Motor neuron (in vitro differentiated cells): Measurements from ENCODE around the gene FAS. TPM values are rescaled to one million over a fixed set of nuclear protein-coding genes. Genes with fewer than 3 reads are reported as not detected.
A peak's percentile ranks its signal among the peaks of the same experiment; 100 is the strongest.

Source experiments
- ATAC-seq, 8 experiments: fragments of 200-7000 bp; cut with Tn5 transposase; replicated peaks in 6 of 8; 2 replicates each; pipeline ENCODE4 v1.8.0; 2021; ENCODE audit warnings: mild to moderate bottlenecking in 8 of 8, moderate library complexity in 8 of 8
- H3K27ac ChIP-seq, 2 donors: fragments of 250-450 bp; sonication (Bioruptor Pico); 2 replicates each; pipeline ENCODE4 v1.9.0; 2021; ENCODE audit warnings: antibody characterized with exemption in 2 of 2, mild to moderate bottlenecking in 2 of 2, moderate library complexity in 1 of 2
- H3K4me1 ChIP-seq, 2 donors: fragments of 250-450 bp; sonication (Bioruptor Pico); replicated peaks in 1 of 2; 2 replicates each; pipeline ENCODE4 v1.6.1; 2021; ENCODE audit warnings: antibody characterized with exemption in 2 of 2, mild to moderate bottlenecking in 2 of 2, moderate library complexity in 1 of 2
- H3K4me3 ChIP-seq, 5 donors: fragments of 250-450 bp; sonication (Bioruptor Pico); 2 replicates each; pipeline ENCODE4 v1.9.0; 2021; ENCODE audit warnings: antibody characterized with exemption in 5 of 5, mild to moderate bottlenecking in 5 of 5, moderate library complexity in 4 of 5
- WGBS, 10 experiments: fragments of 450-650 bp; shearing (Covaris generic); methylation state at CpG; one replicate each; pipeline ENCODE4 v1.0.0; 2022; 5-methylcytosine and 5-hydroxymethylcytosine counted together
- in situ Hi-C, 9 experiments: fragments of 400-800 bp; cut with MboI; loops; one replicate each; pipeline ENCODE4 v1.15.0; 2021; ENCODE audit warnings: low sequenced_read_pairs in 9 of 9, low pct_unique_long_range_greater_than_20kb in 2 of 9; ENCODE audit not compliant: unreplicated experiment in 9 of 9
- total RNA-seq, 8 experiments: library from RNA; unstranded; fragments of 300-600 nt; gene quantifications; 2 replicates each; pipeline versions ENCODE4 v1.2.3 to v1.2.4, GENCODE V29; 2022

Gene FAS
- total RNA-seq, 8 experiments from 2014 or later = 1.5 to 65.7 (median 13.3) TPM

- in situ Hi-C loops = no loop called here
- Histone ChIP-seq H3K4me3 (no peak overlapping the region), H3K27ac (no peak overlapping the region), H3K4me1 (peaks cover 0 to 3% of the 10 kb centered on the region in 2 donors)
- no peak for ATAC-seq
- WGBS, 10 experiments = 88 to 100% (median 100%) methylated on average over 1 of the region's 1 CpG; no CpG with 5 or more reads in 4 of the 10 experiments
These were observed 33.2 kb upstream of the FAS start for GRCh38 chr10:88957381-88957780.

GRCh38 chr10:88958721-88959120 lies 31.9 kb upstream of the FAS start:
- no peak overlapping the region for H3K4me3 ChIP-seq
- 30 to 100% (median 100%) methylated on average over 1 to 6 of the region's 6 CpGs for WGBS, 10 experiments
- peaks cover 0 to 3% of the 10 kb centered on the region in 2 donors for H3K4me1 ChIP-seq
- in situ Hi-C loops = no loop called here
- no peak overlapping the region for H3K27ac ChIP-seq
- ATAC-seq = no peak

GRCh38 chr10:88960802-88961201 lies 29.8 kb upstream of the FAS start:
- in situ Hi-C loops = no loop called here
- Histone ChIP-seq H3K4me3 (no peak overlapping the region), H3K27ac (no peak overlapping the region), H3K4me1 (no peaks in the 10 kb centered on the region)
- ATAC-seq = peak in 2 of 8 experiments; percentile 66 to 85
- 40 to 100% (median 86%) methylated on average over 1 of the region's 1 CpG; no CpG with 5 or more reads in 3 of the 10 experiments for WGBS, 10 experiments

GRCh38 chr10:88961266-88961665 lies 29.3 kb upstream of the FAS start:
- in situ Hi-C loops = no loop called here
- Histone ChIP-seq H3K4me3 (no peak overlapping the region), H3K4me1 (no peaks in the 10 kb centered on the region), H3K27ac (no peak overlapping the region)
- ATAC-seq = peak in 2 of 8 experiments; percentile 25 to 48

- ATAC-seq = no peak
- H3K4me3 ChIP-seq = no peak overlapping the region
- H3K27ac ChIP-seq = no peak overlapping the region
- H3K4me1 ChIP-seq = no peaks in the 10 kb centered on the region
- in situ Hi-C loops = no loop called here
- WGBS, 10 experiments = 53 to 100% (median 79%) methylated on average over 1 to 2 of the region's 2 CpGs; no CpG with 5 or more reads in 4 of the 10 experiments
These were observed 28.3 kb upstream of the FAS start for GRCh38 chr10:88962336-88962735.

GRCh38 chr10:88963318-88963717 lies 27.3 kb upstream of the FAS start:
- ATAC-seq = no peak
- in situ Hi-C loops = no loop called here
- WGBS, 10 experiments = 68 to 100% (median 100%) methylated on average over 1 to 2 of the region's 2 CpGs; no CpG with 5 or more reads in 3 of the 10 experiments
- Histone ChIP-seq H3K4me1 (no peaks in the 10 kb centered on the region), H3K4me3 (no peak overlapping the region), H3K27ac (no peak overlapping the region)

GRCh38 chr10:88964360-88964759 lies 26.2 kb upstream of the FAS start:
- 60 to 100% (median 100%) methylated on average over 1 of the region's 1 CpG; no CpG with 5 or more reads in 5 of the 10 experiments for WGBS, 10 experiments
- in situ Hi-C loops = no loop called here
- ATAC-seq = no peak

GRCh38 chr10:88964869-88965415 lies 25.7 kb upstream of the FAS start:
- Histone ChIP-seq H3K27ac (no peak overlapping the region), H3K4me3 (no peak overlapping the region), H3K4me1 (no peaks in the 10 kb centered on the region)
- whole genome bisulfite sequencing, 10 experiments = 51 to 100% (median 83%) methylated on average over 1 to 3 of the region's 3 CpGs
- in situ Hi-C loops = no loop called here
- peak in 1 of 8 experiments; percentile 31 for ATAC-seq

More at GRCh38 chr10:88964360-88964759, 26.2 kb upstream of the FAS start:
- Histone ChIP-seq H3K4me1 (no peaks in the 10 kb centered on the region), H3K4me3 (no peak overlapping the region), H3K27ac (no peak overlapping the region)

- Histone ChIP-seq H3K4me3 (no peak overlapping the region), H3K27ac (no peak overlapping the region), H3K4me1 (no peaks in the 10 kb centered on the region)
- no peak for ATAC-seq
- in situ Hi-C loops = no loop called here
- WGBS, 10 experiments = 20 to 100% (median 85%) methylated on average over 1 to 3 of the region's 3 CpGs; no CpG with 5 or more reads in 3 of the 10 experiments
These were observed 23.8 kb upstream of the FAS start for GRCh38 chr10:88966797-88967196.

- peak in 1 of 8 experiments; percentile 20 for ATAC-seq
These were observed 22.2 kb upstream of the FAS start for GRCh38 chr10:88968391-88968790.

GRCh38 chr10:88971221-88972061 lies 19.2 kb upstream of the FAS start:
- peak in 3 of 8 experiments; percentile 14 to 52 (median 34) for ATAC-seq

More at GRCh38 chr10:88968391-88968790, 22.2 kb upstream of the FAS start:
- 0 to 100% (median 72%) methylated on average over 1 to 2 of the region's 2 CpGs; no CpG with 5 or more reads in 1 of the 10 experiments for WGBS, 10 experiments
- Histone ChIP-seq H3K4me3 (no peak overlapping the region), H3K4me1 (no peaks in the 10 kb centered on the region), H3K27ac (no peak overlapping the region)
- in situ Hi-C loops = no loop called here

GRCh38 chr10:88974012-88974411 lies 16.6 kb upstream of the FAS start:
- no peak overlapping the region for H3K4me3 ChIP-seq
- no peaks in the 10 kb centered on the region for H3K4me1 ChIP-seq
- no peak overlapping the region for H3K27ac ChIP-seq
- no peak for ATAC-seq
- WGBS, 10 experiments = 66 to 100% (median 87%) methylated on average over 1 to 3 of the region's 3 CpGs
- in situ Hi-C loops = no loop called here

More at GRCh38 chr10:88971221-88972061, 19.2 kb upstream of the FAS start:
- Histone ChIP-seq H3K27ac (no peak overlapping the region), H3K4me1 (no peaks in the 10 kb centered on the region), H3K4me3 (no peak overlapping the region)
- in situ Hi-C loops = no loop called here
- WGBS, 10 experiments = 27 to 93% (median 80%) methylated on average over 1 to 5 of the region's 5 CpGs

GRCh38 chr10:88974446-88975376 lies 15.9 kb upstream of the FAS start:
- H3K27ac ChIP-seq = no peak overlapping the region
- no peak overlapping the region for H3K4me3 ChIP-seq
- H3K4me1 ChIP-seq = no peaks in the 10 kb centered on the region
- peak in 3 of 8 experiments; percentile 46 to 68 (median 49) for ATAC-seq
- in situ Hi-C loops = no loop called here
- 3 to 97% (median 75%) methylated on average over 4 to 7 of the region's 7 CpGs for WGBS, 10 experiments
